CD4-positive, alpha-beta T cell treated with Interleukin-17A for 1 hour (primary cell): ENCODE measurements around the gene RBM28.

ENCODE experiments used
- DNase-seq: peaks from one replicate; pipeline ENCODE4 v3.0.0-alpha.2; 2020

Gene RBM28, protein sequence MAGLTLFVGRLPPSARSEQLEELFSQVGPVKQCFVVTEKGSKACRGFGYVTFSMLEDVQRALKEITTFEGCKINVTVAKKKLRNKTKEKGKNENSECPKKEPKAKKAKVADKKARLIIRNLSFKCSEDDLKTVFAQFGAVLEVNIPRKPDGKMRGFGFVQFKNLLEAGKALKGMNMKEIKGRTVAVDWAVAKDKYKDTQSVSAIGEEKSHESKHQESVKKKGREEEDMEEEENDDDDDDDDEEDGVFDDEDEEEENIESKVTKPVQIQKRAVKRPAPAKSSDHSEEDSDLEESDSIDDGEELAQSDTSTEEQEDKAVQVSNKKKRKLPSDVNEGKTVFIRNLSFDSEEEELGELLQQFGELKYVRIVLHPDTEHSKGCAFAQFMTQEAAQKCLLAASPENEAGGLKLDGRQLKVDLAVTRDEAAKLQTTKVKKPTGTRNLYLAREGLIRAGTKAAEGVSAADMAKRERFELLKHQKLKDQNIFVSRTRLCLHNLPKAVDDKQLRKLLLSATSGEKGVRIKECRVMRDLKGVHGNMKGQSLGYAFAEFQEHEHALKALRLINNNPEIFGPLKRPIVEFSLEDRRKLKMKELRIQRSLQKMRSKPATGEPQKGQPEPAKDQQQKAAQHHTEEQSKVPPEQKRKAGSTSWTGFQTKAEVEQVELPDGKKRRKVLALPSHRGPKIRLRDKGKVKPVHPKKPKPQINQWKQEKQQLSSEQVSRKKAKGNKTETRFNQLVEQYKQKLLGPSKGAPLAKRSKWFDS

DNA sequence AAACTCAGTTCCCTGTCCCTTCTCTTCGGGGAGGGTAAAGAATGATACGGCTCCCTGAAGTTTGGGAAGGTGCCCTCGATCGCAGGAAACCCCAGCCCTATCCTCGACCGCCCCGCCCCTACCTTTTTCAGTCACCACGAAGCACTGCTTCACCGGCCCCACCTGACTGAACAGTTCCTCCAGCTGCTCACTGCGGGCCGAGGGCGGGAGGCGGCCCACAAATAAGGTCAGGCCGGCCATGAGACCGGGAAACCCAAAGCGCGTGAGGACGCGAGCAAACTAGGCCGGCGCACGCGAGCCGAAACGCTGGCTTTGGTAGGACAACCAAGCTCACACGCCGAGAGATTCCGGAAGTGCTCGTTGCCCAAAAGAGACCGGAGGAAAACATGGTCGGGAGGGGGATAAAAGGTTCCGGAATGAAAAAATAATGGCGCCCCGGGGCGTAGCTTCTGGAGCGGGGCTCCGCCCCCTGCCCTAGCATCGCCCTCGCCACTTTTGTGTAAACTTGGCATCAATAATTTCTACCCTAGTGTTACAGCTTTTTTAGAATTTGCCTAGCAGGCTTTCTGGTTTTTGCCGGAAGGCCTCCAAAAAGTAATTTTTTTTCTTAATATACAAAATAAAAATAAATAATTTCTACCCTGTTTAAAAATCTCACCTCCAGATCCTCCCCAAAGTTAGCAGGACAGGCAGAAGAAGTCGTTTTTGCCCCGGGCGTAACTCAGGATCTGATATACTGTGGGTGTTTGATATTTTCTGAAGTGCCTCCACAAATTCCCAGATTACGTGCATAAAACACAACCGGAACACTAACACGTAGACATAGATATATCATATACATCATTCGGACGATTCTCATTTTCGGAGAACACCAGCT lies at the start of gene RBM28:
Gene RBM28, minus strand, starts transcription at position 355 of the 877 bp plus-strand sequence. Its CDS starts 115 bp downstream, at position 240.
- DNase-seq, result peak; percentile 93

DNA sequence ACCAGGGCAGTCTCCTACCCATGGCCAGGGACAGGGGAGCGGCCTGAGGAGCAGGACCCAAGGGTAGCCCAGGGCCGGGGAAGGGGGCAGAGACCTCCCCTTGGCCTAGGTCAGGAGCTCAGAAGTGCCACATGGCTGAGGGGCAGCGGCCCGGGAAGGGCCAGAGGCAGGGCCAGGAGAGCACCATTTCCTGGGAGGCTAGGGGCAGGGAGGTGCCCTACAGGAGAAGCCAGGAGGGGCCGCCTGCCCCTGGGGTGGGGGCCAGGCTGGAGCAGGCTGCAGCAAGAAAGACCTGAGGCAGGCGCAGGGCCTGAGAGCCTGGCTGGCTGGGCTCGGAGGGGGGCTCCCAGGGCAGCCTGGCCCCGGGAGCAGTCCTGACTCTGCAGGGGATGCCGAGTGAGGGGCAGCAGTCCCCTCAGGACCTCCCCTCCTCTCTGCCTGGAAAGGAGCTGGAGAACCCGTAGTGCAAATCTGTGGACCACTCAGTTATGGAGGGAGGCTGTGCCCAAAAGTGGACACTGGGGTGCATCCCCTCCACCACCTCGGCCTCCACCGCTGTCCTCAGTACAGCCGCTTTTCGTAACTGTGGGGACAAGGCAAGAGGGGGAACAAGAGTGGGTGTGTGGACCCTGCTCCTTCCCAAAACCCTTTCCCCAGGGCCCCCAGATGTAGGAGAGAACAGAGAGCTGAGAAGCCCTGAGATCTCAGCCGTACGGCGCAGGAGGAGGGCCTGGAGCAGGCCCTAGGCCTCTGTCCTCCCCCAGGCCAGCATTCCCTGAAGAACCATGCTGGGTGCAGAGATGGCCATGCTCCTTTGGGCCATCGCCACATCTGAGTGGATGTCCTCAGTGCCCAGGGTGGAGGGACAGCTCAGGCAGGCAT lies 49.0 kb upstream of the RBM28 start:
- DNase-seq, result no peak

DNA sequence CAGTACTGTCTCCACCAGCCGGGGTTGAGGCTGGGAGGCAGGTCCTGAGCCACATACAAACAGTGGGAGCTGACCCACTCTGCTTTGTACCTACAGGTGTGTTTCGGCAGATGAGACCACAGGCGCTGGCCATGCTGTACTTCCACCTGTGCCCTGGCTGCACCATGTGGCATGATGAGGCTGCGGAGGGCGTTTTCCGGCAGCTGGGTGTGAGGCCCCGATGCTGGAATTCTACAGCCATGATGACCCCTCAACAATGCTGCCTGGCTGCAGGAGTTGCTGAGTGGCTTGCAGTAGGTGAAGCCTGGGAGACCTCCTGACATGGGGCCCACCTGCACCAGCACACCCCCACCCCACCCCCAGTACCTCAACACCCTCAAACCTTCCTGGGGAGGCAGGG lies 48.1 kb upstream of the RBM28 start:
- no peak for DNase-seq

DNA sequence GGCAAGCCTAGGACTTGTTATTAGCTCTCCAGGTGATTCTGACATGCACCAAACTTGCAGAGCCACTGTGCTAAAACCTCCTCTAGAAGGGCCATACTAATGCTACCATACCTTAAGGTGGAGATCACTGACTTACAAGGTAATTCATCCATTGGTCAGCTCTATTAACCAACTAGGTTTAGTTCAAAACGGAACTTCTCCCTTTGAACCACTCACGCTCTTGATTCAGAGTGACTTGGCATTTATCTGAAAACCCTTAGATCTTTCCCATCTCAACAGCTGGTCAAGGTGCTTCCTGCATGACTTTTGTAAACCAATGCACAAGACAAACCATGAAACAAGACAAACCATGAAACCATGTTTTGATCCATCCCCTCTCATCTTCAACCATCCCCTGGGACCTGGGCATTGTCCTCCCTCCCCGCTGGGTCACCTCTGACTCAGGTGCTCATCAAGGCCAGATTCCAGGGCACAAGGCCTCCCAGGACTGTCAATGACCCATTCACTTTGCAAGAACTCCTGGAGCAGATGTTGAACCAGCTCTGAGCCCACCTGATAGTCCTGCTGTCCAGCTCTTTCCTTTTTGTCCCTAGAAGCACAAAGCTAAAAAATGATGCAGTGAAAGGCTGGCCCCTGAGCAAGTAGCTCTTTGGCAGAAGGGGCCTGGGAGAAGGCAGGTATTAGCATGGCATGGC lies 47.3 kb upstream of the RBM28 start:
- DNase-seq, result no peak

DNA sequence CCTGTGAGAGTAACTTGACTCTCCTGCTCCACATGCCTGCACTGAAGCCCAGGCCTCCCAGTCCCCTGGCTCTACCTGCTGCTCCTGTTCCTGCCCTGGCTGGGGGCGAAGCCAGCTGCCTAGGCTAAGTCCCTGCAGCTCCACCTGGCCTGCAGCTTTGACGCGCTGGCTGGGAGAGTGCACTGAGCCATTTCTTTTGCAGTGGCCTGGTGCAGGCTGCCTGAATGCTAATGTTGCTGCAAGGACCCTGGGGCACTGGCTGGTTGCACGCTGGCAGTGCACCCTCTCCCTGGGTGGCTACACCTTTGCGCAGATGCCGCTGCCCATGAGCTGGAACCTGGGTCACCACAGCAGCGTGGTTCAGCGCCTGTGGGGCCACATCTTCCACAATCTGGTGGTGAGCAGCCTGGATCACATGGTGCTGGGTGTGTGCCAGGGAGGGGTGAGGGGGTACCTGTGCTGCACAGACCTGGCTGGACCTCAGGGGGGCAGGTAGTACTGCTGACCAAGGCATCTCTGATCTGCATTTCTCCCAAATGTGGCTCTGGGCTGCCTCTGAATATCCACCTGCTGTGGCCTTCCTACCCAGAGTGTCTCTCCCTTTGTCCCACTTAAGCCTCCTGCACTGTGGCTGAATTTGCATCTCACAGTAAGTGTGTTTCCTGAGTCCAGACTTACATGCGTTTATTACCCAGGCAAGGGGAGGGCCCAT lies 46.1 kb upstream of the RBM28 start:
- DNase-seq, result no peak

DNA sequence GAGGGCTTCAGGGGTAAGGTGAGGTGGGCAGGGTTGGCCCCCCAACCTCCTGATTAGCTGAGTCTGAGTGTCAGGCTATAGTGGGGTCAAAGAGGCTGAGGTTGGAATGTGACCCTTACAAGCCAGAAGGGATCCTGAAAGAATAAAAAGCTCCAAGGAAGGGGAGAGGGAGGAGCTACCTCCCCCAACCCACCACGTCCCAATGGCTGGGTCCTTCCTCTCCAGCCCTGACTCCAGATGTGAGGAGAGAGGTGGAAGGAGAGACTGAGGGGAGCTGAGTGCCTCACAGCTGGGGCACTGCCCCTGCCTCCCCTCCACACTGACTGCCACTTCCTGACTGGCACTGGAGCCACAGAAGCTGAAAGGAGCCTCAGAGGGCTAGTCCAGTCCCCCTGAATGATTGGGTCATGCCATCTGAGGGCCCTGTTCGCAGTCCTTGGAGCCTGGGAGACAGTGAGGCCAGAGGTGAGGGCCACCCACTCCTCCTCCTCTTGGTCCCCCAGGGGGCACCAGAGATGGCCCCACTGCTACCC lies 45.4 kb upstream of the RBM28 start:
- no peak for DNase-seq

DNA sequence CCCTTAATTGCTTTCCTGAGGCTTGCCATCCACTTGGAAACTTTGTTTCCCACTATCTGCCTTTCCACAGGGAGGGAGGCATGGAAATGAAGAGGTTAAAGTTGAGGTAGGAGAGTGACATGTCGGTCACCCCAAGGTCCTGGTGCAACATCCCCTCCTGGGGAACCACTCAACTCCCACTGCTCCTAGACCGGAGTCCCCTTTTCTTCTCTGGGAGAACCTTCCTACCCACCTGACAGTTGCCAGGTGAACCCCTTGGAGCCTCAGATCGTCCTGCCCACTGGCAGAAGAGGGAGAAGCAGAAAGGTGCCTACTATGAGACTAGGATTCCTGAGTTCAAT lies 44.4 kb upstream of the RBM28 start:
- no peak for DNase-seq

DNA sequence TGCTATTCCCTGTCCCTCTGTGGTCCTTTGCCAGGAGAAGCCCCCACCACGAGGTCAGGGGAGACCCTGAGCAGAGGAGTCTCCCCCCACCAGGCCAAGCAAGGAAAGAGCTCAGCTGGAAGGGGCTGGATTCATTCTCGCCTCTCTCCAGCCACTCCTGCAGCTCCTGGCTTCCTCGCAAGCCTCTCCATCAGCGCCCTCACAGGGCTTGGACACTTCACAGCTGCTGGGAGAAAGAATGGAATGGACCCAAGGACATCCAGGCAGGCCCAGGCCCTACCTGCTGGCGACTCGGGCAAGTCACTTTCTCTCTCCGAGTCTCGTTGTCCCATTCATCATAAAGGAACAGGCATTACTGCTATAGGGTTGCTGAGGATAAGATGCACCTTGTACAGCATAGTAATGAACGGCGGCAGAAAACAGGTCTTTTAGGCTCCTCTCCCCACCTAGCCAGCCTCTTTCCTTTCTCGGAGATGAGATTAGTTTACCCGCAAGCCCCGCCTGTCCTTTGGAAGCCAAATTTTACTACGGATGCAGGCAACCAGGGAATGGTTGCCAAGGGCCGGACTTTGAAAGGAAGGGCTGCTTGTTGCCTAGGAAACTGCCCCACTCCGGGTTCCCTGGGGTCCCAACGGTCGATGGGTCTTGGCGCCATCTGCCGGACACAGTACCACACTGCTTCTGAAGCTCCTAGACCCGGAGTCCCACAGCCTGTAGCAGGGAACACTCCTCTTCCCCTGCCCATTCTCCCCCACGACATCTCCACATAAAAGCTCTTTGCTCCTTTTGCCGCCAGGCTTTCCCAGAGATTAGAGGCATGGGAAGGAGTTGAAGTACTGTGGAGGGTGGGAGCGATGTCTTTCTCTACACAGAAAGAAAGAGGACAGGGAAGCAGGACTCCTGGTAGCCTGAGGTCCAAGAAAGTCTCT lies 43.8 kb upstream of the RBM28 start:
- peak; percentile 68 for DNase-seq

DNA sequence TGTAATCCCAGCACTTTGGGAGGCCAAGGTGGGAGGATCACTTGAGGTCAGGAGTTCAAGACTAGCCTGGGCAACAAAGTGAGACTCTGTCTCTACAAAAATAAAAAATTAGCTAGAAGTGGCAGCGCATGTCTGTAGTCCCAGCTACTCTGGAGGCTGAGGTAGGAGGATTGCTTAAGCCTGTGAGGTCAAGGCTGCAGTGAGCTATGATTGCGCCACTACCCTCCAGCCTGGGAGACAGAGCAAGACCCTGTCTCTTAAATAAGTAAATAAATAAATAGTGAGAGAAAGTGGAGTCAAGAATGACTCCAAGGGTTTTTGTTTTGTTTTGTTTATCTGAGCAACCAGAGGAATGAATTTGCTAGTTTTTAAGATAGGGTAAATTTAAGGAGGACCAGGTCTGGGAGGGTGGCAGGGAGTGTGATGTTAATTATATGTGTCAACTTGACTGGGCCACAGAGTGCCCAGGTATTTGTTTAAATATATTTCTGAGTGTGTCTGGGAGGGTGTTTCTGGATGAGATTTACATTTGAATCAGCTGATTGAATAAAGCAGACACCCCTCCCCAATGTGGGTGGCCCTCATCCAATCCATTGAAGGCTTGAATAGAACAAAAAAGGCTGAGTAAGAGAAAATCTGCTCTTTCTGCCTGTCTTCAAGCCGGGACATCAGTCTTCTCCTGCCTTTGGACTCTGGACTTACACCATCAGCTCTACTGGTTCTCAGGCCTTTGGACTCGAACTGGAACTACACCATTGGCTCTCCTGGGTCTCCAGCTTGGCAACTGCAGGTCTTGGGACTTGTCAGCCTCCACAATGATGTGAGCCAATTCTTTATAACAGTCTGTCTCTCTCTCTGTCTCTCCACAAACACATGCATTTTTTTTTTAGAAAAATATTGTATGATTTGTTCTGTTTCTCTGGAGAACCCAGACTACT lies 42.5 kb upstream of the RBM28 start:
- no peak for DNase-seq

DNA sequence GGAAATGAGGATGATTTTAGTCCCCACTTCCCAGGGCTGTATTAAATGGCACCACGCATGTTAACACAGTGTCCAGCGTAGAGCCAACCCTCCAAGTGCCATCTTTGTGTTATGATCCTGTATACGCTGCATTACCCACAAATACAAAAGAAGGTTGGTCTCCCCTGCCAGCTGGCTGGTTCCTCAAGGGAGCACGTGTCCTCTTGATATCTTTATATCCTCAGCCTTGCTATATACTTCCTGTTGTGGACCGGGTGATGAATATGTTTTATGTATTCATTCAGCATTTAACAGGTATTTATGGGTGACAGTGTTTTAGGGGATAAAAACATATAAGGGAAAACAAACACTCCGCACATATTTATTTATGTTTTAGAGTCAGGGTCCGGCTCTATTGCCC lies 41.0 kb upstream of the RBM28 start:
- no peak for DNase-seq

DNA sequence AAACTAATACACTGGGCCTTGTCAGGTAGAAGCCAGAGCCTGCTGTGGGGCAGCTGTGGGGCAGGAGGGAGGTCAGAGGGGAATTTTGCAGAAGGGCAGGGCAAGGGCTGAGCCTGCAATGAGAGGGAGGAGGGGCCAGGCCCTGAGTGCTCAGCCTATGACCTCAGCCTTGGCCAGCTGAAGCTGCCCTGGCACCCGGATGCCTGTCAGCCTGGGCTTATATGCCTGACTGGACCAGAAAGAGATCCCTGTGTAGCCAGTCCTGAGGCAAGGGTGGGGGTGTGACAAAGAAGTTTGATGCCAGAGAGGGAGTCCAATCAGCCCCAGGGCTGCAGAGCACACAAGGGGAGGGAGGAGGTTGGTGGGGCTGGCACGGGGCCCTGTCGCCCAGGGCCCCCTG lies 40.1 kb upstream of the RBM28 start:
- DNase-seq, result no peak

DNA sequence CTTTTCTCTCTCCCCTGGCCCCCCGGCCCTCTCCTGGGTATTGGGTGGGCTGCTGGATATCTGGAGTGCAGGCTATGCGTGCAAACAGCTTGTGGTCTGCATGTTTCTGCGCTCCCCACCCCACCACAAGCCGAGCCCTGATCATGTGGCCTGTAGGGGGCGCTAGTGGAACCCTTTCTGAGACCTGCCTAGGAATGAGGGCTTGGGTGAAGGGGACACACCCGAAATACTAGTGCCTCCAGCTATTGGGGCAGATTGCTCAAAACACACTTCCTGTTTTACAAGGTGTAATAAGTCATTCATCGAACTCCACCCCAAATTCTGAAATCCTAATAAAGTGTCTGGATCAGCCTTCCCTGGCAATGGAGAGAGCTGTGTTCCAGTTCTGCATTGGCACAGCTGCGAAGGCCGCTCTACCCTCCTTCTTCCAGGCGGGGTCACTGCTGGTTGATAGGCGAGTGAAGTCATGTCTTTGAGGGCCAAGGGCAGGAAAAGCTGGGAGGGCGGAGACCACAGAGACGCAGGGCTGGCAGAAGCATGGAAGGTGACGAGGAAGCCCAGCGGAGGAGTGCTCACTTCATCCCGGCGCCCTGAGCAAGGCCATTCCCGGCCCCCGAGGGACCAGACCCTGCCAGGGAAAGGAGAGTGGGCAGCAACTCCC lies 37.6 kb upstream of the RBM28 start:
- DNase-seq, result peak; percentile 34

DNA sequence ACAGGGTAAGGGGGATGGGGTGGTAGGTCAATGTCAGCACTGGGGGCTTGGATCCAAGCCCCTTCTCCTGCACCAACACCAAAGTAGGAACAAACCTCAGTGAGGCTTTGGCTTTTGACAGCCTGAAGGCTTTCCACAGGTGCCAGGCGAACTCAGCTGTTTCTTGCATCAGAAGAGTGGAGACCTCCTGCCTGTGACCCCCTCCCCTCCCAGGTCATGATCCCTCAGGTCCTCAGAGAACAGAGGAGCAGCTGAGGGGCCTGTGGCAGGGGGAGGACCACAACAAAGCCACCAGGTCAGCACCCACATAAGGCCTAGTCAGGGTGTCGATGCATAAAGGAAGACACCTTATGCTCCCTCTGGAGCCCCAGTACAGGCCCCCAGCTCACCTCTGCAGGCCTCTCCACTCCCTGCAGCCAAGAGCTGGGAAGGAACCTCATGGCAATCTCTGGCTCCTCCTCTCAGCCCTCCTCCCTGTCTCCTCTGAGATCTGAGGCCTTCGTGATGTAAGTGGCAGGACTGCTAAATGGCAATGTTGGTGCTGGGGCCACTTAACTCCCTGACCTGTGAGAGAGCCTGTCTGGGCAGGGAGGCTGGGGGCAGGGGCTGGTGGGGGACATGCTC lies 36.9 kb upstream of the RBM28 start:
- DNase-seq, result no peak

DNA sequence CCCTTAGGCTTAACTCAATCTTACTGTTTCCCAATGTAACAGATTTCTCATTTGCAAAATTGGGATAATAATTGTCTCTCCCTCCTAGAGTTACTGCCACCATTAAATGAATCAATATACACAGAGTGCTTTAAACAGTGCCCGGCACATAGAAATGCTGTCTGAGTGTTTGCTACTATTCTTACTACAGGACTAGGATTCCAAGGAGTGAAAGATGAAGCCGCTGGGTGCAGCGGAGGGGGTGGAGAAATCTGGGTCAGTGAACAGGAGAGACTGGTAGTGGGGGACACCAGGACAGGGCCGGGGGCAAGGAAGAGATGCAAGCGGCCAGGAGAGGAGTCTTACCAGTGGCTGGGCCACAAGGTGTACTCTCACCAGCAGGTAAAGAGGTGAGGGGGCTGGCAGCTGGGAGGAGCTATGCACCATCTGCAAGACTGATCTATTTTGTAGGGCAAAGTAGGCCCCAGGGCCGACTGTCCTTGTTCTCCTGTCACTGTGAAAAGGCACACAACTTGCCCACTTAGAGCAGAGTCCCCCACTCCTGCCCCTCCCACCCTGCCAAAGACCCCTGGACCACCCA lies 36.3 kb upstream of the RBM28 start:
- no peak for DNase-seq

DNA sequence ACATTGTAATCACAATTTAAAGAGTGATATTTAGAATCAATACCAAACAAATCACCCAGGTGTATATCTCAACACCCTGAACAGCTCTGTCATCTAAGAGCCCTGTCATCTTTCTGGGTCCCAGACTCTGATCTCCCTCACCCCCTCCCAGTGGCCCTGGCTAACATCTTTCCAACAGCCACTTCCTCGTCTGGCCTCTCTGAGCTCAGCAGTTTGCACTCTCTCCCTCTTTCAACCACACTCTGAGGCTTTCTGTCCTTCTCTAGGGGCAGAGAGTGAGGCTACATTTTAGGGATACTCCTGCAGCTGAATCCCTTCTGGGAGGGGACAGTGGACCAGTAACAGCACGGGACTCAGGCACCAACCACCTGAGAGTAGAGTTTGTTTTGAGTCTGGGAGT lies 34.9 kb upstream of the RBM28 start:
- DNase-seq, result no peak

DNA sequence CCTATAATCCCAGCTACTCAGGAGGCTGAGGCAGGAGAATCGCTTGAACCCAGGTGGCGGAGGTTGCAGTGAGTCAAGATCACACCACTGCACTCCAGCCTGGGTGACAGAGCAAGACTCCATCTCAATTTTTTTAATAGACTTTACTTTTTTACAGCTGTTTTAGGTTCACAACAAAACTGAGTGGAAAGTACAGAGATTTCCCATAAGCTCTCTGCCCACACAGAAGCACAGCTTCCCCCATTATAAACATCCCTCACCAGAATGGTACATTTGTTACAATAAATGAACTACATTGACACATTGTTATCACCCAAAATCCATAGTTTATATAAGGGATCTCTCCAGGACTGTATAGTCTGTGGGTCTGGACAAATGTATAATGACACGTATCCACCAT lies 32.4 kb upstream of the RBM28 start:
- no peak for DNase-seq

DNA sequence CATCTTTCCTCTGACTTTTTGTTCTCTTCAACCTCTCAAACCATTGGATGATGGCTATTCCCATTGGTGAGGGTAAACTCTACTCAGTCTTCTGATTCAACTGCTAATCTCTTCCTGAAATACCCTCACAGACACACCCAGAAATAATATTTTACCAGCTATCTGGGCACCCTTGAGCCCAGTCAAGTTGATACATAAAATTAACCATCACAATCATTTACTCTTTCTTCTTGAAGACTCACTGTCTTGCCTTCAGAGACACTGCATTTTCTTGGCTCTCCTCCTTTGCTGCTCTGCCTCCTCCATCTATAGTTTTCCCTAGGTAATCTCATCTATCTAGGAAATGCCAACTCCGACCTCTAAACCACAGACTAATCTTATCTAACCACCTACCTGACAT lies 30.3 kb upstream of the RBM28 start:
- DNase-seq, result no peak
